Tongue (tissue), 2 donors: ENCODE results near the gene KCNA1. TPM values are rescaled to one million over a fixed set of nuclear protein-coding genes. Genes with fewer than 3 reads are reported as not detected.
A peak's percentile ranks its signal among the peaks of the same experiment; 100 is the strongest.
"Not testable (repeated sequence)": the region's sequence is repeated elsewhere in the genome, so short reads cannot be mapped to it uniquely, and the experiment has no call there.

ENCODE experiments used
- DNase-seq: peaks from one replicate; pipeline ENCODE4 v3.0.0-alpha.2; 2015
- total RNA-seq: library from RNA; depleted of rRNA; stranded (reverse); fragments of >200 nt; gene quantifications from one replicate; pipeline ENCODE4 v1.2.3, GENCODE V29; 2014

KCNA1 gene
- total RNA-seq = 4.4 TPM

DNA sequence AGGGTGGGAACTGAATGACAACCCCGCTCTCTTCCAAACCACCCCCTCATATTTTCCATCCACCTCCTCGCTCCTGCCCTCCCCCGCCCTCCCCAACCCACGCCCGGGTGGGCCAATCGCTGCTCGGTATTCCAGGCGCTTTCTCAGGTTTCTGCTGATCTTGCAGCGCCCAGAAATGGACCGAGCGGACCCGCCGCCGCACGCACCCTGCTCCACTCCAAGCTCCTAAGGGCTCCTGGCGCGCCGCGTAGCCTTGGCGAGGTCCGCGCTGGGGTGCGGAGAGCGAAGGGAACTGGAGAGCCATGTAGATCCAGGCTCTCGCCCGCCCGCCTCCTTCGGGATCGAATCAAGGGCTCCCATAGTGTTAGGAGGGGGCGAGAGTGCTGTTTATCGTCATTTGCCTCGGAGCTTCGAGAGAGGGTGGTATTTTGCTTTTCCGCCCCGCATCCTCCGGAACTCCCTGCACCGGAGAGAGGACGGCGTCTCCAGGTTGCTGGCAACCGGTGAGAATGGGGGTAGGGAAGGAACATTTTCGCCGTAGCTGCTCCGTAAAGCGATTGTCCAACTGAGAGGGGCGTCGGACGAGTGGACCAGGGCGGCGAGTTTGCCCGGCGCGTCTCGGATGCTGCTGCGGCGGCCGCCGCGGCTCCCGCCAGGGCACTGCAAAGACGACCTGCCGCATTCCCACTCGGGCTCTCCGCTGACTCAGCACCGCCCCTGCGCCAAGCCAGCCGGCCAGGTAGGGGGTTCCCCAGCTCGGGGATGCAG, at the start of gene KCNA1:
KCNA1 (plus strand) TSS at position 172 of the 768 bp plus-strand sequence. CDS start 1,474 bp downstream, outside the sequence.
- DNase-seq = peak; percentile 58

DNA sequence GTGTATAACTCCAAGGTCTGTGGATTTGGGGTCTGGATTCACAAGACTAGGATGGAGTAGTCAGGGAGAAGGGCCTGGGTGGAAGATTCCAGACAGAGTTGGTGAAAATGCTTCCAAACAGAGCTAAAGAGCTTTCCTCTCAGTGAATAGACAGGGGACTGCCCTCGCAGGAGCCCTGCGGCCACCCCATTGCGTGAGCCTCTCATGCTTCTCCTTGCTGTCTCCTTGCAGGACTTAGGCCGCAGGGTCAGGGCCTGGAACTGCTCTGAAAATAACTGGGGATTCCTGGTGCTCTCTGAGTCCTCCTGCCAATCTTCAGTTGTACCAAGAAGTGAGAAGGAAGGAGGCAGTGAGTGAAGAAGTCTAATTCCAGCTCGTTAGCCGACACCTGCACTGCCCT, 49.0 kb upstream of the KCNA1 start:
- DNase-seq = no peak

GRCh38 chr12:4862809-4863208, 46.9 kb upstream of the KCNA1 start:
- no peak for DNase-seq

- no peak for DNase-seq
Observed at GRCh38 chr12:4864575-4864974, 45.1 kb upstream of the KCNA1 start.

DNA sequence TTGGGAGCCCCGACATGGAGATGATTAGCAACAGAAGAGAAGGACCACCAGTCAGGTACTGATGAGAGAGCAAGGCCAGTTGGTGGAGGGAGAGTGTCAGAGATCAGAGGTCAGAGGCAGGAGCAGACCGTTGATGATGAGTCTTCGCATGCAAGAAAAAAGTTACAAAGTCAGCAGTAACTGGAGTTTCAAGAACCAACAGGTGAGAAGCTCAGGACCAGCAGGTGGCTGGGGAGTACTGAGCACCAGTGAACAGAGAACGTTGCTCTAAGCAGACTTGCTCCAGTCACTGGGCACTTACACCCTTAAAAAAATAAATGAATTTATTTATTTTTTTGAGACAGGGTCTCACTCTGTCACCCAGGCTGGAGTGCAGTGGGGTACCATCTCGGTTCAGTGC, 44.5 kb upstream of the KCNA1 start:
- no peak for DNase-seq

GRCh38 chr12:4866299-4866698, 43.4 kb upstream of the KCNA1 start:
- peak; percentile 62 for DNase-seq

DNA sequence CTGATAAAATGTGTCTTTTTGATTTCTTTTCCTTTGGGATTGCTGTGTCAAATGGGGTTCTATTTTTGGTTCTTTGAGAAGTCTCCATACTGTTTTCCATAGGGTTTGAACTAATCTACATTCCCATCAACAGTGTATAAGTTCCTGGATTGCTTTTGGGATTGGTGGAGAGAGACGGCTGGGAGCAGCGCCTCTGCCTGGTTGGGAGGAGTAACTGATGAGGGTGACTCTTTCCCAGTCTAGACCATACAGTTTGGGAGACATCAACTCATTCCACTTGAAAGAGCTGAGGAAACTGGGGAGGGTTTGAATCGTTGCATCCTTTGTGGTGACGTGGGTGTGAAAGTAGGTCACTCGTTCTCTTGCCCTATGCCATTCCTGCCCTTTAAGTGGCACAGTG, 42.3 kb upstream of the KCNA1 start:
- DNase-seq = no peak

GRCh38 chr12:4870423-4870822, 39.3 kb upstream of the KCNA1 start:
- no peak for DNase-seq

- DNase-seq = no peak
Observed at GRCh38 chr12:4871514-4871913, 38.2 kb upstream of the KCNA1 start.

GRCh38 chr12:4873947-4874346, 35.8 kb upstream of the KCNA1 start:
- no peak for DNase-seq

DNA sequence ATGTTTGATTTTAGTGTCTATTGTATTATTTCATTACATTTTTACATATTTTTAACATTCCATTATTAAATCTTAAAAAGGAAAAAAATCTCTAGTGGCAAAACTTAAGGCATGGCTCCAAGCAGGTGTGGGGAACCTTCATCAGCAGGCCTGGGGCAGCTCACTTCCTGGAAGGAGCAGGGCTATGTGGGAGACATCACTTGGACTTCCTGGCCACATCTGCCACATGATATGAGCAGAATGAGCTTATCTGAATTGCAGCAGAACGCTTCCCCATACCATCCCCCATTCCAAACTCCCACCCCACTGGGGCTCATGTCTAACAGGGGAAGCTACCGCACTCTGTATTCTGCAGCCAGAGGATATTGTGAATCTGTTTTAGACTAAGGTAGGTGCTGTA, 35.0 kb upstream of the KCNA1 start:
- no peak for DNase-seq

GRCh38 chr12:4879481-4879880, 30.2 kb upstream of the KCNA1 start:
- not testable (repeated sequence) for DNase-seq

- DNase-seq = peak; percentile 17
Observed at GRCh38 chr12:4881266-4882064, 28.2 kb upstream of the KCNA1 start.

- no peak for DNase-seq
Observed at GRCh38 chr12:4891866-4892265, 17.8 kb upstream of the KCNA1 start.

GRCh38 chr12:4892418-4892817, 17.3 kb upstream of the KCNA1 start:
- DNase-seq = no peak

DNA sequence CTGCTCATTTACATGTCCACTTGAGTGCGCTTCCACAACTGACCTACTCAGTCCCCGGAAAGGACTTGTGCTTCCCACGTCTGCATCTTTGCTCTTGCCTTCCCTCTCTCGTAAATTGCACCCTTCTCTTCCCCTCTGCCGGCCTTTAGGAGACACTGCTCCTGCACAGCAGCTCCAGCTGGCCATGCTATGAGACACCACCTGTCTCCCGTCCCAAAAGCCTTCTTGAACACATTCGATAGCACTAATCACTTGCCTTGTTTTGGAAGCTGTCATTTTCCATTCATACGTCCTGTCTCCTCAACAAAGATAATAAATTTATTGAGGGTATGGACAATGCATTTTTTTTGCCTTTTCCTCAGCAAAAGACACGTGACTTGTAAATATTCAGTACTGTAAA, 15.7 kb upstream of the KCNA1 start:
- no peak for DNase-seq

DNA sequence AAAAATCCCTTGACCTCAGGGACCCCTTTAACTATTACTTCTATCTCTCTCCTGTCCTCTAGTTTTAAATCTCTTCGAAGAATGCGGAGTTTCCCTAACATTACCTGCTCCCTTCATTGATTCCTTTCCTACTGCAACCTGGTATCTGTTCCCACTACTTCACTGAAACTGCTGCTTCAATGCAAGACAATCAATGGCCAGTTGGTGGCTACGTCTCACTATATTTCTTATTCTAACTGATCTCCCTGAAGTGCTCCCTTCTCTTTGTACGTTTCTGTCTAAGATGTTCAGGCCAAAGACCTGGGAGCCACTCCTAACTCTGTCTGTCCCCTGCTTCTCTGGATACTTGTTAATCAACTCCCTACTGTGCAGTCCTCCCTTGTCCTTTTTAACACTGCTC, 10.3 kb upstream of the KCNA1 start:
- peak; percentile 14 for DNase-seq

DNA sequence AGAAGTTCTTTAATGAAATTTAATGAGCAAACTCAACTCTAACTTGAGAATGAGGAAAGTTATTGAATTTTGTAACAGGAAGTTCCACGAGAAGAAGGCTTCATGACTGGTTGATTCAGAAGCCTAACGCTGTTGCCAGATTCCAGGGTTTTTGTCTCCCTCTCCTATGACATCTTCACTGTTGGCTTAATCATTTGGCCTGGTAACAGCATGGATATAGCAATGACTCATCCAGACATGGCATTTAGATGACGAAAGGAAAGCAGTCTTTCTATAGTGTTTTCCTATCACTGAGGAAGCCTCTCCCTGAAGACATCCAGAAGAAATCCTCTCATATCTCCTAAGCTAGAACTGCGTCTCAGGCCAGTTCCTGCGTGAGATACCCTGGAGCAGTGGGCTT, 9.4 kb upstream of the KCNA1 start:
- no peak for DNase-seq

DNA sequence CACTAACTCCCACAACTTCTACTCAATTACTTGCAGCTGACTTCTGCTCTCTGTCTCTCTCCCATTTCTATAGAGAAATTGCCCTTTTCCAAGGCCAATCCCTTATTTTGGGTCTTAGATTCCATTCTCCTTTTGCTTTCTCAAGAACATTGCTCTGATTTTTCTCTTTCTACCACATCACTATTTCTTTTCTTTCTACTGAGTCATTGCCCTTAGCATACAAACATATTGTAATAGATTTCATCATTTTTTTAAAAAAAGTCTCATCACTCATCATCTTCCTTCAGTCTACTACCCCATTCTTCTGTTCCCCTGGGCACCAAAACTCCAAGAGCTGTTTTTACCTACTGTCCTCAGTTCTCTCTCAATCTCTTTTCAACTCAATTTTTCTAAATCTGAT, 4.4 kb upstream of the KCNA1 start:
- no peak for DNase-seq

GRCh38 chr12:4908684-4909409, 858 bp upstream of the KCNA1 start:
- peak; percentile 38 for DNase-seq

DNA sequence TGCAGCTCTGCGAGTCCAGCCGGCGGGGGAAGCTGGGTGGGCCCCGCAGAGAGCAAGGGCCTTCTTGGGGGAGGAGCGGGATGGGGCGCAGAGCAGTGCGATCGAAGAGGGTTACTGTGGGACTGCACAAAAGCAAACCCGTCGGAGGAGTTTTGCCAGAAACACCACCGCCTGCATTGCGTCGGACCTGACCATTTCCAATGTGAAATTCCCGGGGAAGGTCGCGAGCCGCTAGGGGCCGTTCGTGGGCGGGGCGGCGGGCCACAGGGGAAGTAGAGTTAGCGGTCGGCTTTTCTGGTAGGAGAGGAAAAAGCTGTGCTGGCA, 333 bp upstream of the KCNA1 start:
- no peak for DNase-seq

- peak; percentile 7 for DNase-seq
Observed at GRCh38 chr12:4910502-4911315, 1.0 kb downstream of the KCNA1 start.
